Subcutaneous preadipocyte (primary cell): Measurements from ENCODE around the gene ZNF528. TPM values are rescaled to one million over a fixed set of nuclear protein-coding genes. Genes with fewer than 3 reads are reported as not detected.

Source experiments
- small RNA-seq: library from RNA; depleted of rRNA; stranded (forward); fragments of <200 nt; gene quantifications from one replicate; pipeline ENCODE3, GENCODE V24; 2012
- total RNA-seq: library from RNA; depleted of rRNA; stranded (reverse); fragments of >200 nt; gene quantifications from 2 replicates; pipeline ENCODE4 v1.2.3, GENCODE V29; 2012

Gene ZNF528
- total RNA-seq: 13.1 and 17.6 TPM in 2 replicates

DNA sequence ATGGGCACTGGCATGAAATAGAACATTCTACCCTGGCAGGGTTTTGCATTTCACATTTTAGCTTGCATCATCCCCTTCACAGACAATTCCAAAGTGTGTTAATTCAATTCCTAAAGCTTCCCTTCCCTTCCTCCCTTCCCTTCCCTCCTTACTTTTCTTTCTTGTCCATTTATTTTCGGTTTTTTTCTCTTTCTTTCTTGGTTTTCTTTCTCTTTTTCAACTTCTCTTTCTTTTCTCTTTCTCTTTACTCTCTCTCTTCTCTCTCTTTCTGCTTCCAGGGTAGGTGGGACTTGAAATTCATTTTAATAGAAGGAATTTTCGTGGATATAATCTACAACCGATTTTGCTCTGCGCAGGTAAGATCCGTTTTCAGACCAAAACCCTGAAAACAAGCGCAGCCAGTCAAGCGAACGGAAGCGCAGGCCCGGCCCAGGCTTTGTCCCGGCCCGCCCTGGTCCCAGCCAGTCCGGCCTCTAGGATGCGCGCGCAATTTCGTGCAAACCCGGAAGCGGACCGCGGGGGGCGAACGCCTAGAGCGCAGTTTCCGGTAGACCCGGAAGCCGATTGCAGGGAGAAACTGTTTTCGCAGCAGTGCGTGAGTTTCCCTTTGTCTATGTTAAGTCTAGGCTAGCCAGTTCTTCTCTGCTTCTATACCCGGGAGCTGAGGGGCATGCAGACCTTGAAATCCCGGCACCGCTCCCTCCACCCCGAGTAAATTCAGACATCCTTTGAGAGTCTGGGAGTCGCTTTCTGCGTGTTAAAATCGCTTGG, at the start of gene ZNF528:
Gene ZNF528 (plus strand): TSS at position 540 of the 771 bp plus-strand sequence. CDS start 4,165 bp downstream, outside the sequence.

DNA sequence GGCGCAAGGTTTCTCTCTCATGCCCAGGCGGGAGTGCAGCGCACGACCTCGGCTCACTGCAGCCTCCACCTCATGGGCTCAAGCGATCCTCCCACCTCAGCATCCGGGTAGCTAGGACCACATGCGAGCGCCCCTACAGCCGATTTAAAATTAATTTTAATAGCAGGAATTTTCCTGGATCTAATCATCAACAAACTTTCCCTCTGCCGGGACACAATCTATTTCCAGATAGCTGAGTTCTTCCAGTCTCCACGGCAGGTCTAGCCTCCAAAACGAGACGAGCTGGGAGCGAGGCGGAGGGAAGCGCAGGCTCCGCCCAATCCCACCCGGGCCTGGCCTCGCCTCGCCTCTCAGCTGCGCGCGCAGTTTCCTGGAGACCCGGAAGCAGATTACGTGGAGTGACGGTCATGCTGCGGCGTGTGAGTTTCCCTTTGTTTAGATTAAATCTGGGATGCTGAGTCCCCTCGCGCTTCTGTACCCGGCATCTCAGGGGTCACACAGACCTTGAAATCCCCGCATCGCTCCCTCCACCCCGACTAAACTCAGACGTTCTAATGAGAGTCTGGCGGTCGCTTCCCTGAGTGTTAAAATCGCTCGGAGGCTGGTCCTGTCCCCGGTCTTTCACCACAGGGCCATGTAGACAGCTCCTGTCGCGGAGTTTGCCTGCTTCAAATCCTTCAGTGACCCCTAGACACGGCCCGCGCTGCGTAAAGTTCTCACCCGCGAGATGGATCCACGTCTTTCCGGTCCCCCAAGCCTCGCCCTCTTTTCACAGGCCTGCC, 27.9 kb upstream of the ZNF528 start, which contains the start of gene ZNF880:
Gene ZNF880 (plus strand): TSS at position 365 of the 782 bp plus-strand sequence. CDS start 43 bp downstream, at position 408.

DNA sequence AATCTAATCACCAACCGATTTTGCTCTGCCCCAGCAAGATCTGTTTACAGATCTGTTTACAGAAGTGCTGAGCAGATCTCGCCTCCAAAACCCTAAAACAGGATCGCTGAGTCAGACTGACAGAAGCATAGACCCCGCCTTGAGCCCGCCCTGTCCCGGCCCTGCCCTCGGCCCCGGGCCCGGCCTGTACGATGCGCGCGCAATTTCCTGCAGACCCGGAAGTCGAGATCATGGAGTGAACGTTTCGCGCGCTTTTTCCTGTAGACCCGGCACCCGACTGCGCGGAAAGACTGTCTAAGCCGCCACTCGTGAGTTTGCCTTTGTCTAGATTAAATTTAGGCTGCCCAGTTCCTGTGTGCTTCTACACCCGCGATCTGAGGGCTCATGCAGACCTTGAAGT, 31.3 kb downstream of the ZNF528 start, which contains the start of gene ZNF534:
Gene ZNF534 (plus strand): TSS at position 212 of the 400 bp plus-strand sequence. CDS start 2,327 bp downstream, outside the sequence.

GRCh38 chr19:52453324-52454094, 55.9 kb downstream of the ZNF528 start, which contains the start of gene ZNF578:
ZNF578 (plus strand) TSS chr19:52453553; CDS start chr19:52501846, 48,293 bp downstream.

Small RNA genes lying within 50 kb of the gene (small RNA-seq; reads per million reads assigned to genes)
- gene AC010332.1: not detected

Other genes with a start within 250 kb of the ZNF528 start
- gene ZNF836, start 226.2 kb upstream of the ZNF528 start, total RNA-seq: 3.3 and 5.1 TPM in 2 replicates
- 182 and 201 TPM in 2 replicates for gene PPP2R1A, start 207.8 kb upstream of the ZNF528 start, total RNA-seq
- gene ZNF766, start 128.3 kb upstream of the ZNF528 start, total RNA-seq: 7.4 and 8.5 TPM in 2 replicates
- 7.0 and 7.8 TPM in 2 replicates for gene ZNF480, start 100.7 kb upstream of the ZNF528 start, total RNA-seq
- 0.78 and 2.9 TPM in 2 replicates for gene ZNF610, start 61.6 kb upstream of the ZNF528 start, total RNA-seq
- gene ZNF880, start 27.9 kb upstream of the ZNF528 start, total RNA-seq: 17.3 and 17.4 TPM in 2 replicates
- gene ZNF534, start 31.3 kb downstream of the ZNF528 start, total RNA-seq: under 0.01 and 0.20 TPM in 2 replicates
- gene ZNF578, start 55.7 kb downstream of the ZNF528 start, total RNA-seq: 1.6 and 2.2 TPM in 2 replicates
- 15.2 and 16.2 TPM in 2 replicates for gene ZNF808, start 129.8 kb downstream of the ZNF528 start, total RNA-seq
- 9.2 and 12.9 TPM in 2 replicates for gene ZNF701, start 172.4 kb downstream of the ZNF528 start, total RNA-seq
- gene ZNF83, start 240.5 kb downstream of the ZNF528 start, total RNA-seq: 34.5 and 38.5 TPM in 2 replicates